ENCODE measurements around the gene S100A4. TPM values are rescaled to one million over a fixed set of nuclear protein-coding genes. Genes with fewer than 3 reads are reported as not detected.
"Not testable (repeated sequence)": the region's sequence is repeated elsewhere in the genome, so short reads cannot be mapped to it uniquely, and the experiment has no call there.

The S100A4 gene
- total and polyA plus RNA-seq, 7 donors: 27.0 to 155 (median 54.7) TPM

- Histone ChIP-seq H3K9me3 (no peaks in the 10 kb centered on the region), H3K27me3 (ENCODE audit: insufficient read depth in 3 of 3, low read length in 2 of 3) (peaks cover 0 to 4% (median 0%) of the 10 kb centered on the region in 3 donors), H3K4me3 (no peak overlapping the region), H3K36me3 (ENCODE audit: insufficient read depth in 1 of 2, low read depth in 1 of 2) (no peaks in the 10 kb centered on the region), H3K4me1 (no peaks in the 10 kb centered on the region), H3K27ac (no peak overlapping the region)
- ATAC-seq (no peak), DNase-seq (no peak)
- TF ChIP-seq, protein P1, sequence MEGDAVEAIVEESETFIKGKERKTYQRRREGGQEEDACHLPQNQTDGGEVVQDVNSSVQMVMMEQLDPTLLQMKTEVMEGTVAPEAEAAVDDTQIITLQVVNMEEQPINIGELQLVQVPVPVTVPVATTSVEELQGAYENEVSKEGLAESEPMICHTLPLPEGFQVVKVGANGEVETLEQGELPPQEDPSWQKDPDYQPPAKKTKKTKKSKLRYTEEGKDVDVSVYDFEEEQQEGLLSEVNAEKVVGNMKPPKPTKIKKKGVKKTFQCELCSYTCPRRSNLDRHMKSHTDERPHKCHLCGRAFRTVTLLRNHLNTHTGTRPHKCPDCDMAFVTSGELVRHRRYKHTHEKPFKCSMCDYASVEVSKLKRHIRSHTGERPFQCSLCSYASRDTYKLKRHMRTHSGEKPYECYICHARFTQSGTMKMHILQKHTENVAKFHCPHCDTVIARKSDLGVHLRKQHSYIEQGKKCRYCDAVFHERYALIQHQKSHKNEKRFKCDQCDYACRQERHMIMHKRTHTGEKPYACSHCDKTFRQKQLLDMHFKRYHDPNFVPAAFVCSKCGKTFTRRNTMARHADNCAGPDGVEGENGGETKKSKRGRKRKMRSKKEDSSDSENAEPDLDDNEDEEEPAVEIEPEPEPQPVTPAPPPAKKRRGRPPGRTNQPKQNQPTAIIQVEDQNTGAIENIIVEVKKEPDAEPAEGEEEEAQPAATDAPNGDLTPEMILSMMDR (IDR thresholded peaks at IDR 0.05): no peak
- WGBS, 3 donors: 80 to 91% (median 80%) methylated on average over 8 of the region's 8 CpGs
- intact Hi-C loops (cut with DNase I): no loop called here
These were observed 18.5 kb downstream of the S100A4 start for GRCh38 chr1:153527023-153527682.

DNA sequence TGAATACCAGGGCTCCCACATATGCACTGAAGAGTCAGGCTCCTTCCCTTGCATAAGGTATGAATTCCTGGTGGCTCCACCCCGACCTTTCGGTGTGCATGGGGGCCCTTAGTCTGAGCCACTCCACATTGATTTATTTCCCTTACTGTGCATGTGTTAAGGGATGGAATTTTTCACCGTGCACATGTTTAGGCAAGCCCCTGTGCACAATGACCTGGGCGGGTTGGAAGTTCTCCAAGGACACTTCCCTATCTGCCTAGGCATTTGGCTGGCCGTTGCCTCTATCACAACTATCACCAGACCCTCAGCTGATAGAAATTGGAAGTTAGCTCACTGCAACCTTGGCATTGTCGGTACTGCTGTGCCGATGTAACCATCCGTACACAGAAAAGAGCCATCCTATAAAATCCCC, 19.5 kb downstream of the S100A4 start:
- TF ChIP-seq, protein P1 (IDR thresholded peaks at IDR 0.05): no peak
- DNase-seq (peak in 1 of 2 donors; percentile 39), ATAC-seq (no peak)
- H3K9me3 ChIP-seq: no peaks in the 10 kb centered on the region
- H3K4me1 ChIP-seq: no peaks in the 10 kb centered on the region
- H3K27ac ChIP-seq: no peak overlapping the region
- H3K36me3 ChIP-seq (ENCODE audit: insufficient read depth in 1 of 2, low read depth in 1 of 2): no peaks in the 10 kb centered on the region
- 56 to 64% (median 61%) methylated on average over 8 of the region's 8 CpGs for WGBS, 3 donors
- intact Hi-C loops (cut with DNase I): no loop called here
- no peaks in the 10 kb centered on the region for H3K27me3 ChIP-seq (ENCODE audit: insufficient read depth in 3 of 3, low read length in 2 of 3)
- H3K4me3 ChIP-seq: no peak overlapping the region

DNA sequence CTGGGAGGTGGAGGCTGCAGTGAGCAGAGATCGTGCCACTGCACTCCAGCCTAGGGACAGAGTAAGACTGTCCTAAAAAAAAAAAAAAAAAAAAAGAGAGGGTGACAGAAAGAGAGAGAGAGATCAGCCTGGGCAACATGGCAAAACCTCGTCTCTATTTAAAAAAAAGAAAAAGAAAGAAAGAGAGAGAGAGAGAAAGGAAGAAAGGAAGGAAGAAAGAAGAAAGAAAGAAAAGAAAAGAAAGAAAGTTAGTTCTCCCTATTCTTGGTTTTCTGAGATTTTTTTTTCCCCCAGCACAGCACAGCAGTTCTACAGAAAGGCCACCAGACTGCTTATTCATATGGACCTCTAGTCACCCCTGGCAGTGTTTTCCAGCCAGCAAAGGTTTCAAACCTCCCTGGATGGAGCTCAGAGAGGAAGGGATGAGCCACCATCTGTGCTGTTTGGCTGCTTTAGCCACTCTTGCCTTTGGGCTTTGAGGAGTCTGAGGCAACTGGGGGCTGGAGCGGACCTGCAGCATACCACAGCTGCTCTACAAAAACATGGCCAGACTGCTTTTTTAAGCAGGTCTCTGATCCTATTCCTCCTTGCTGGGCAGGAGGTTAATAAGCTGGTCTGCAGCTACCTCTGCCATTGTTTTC, 20.4 kb downstream of the S100A4 start:
- WGBS, 3 donors: 33 to 72% (median 37%) methylated on average over 3 of the region's 3 CpGs
- H3K4me1 ChIP-seq: no peaks in the 10 kb centered on the region
- no peak overlapping the region for H3K27ac ChIP-seq
- no peaks in the 10 kb centered on the region for H3K27me3 ChIP-seq (ENCODE audit: insufficient read depth in 3 of 3, low read length in 2 of 3)
- TF ChIP-seq, protein P1 (IDR thresholded peaks at IDR 0.05): no peak
- intact Hi-C loops (cut with DNase I): no loop called here
- no peak overlapping the region for H3K4me3 ChIP-seq
- H3K9me3 ChIP-seq: no peaks in the 10 kb centered on the region
- peak in 2 of 4 donors; percentile 38 to 44 for ATAC-seq
- H3K36me3 ChIP-seq (ENCODE audit: insufficient read depth in 1 of 2, low read depth in 1 of 2): no peaks in the 10 kb centered on the region
- DNase-seq: peak; percentile 27 to 50

- DNase-seq; H3K4me1 ChIP-seq; H3K27ac ChIP-seq; H3K4me3 ChIP-seq; H3K27me3 ChIP-seq (ENCODE audit: insufficient read depth in 3 of 3, low read length in 2 of 3); H3K36me3 ChIP-seq (ENCODE audit: insufficient read depth in 1 of 2, low read depth in 1 of 2); ATAC-seq; intact Hi-C loops (cut with DNase I); H3K9me3 ChIP-seq: not testable (repeated sequence)
- 76 to 87% (median 86%) methylated on average over 13 to 14 of the region's 14 CpGs for WGBS, 3 donors
These were observed 23.1 kb downstream of the S100A4 start for GRCh38 chr1:153522353-153523048.

- 95 to 98% (median 96%) methylated on average over 33 to 37 of the region's 37 CpGs for WGBS, 3 donors
- H3K27ac ChIP-seq; H3K36me3 ChIP-seq (ENCODE audit: insufficient read depth in 1 of 2, low read depth in 1 of 2); H3K4me3 ChIP-seq; H3K9me3 ChIP-seq; ATAC-seq; DNase-seq; H3K27me3 ChIP-seq (ENCODE audit: insufficient read depth in 3 of 3, low read length in 2 of 3); H3K4me1 ChIP-seq; intact Hi-C loops (cut with DNase I): not testable (repeated sequence)
These were observed 23.8 kb downstream of the S100A4 start for GRCh38 chr1:153521808-153522207.
